HG02610 (cell line): ENCODE results near the gene HSBP1L1.
A peak's percentile ranks its signal among the peaks of the same experiment; 100 is the strongest.
"Not testable (repeated sequence)": the region's sequence is repeated elsewhere in the genome, so short reads cannot be mapped to it uniquely, and the experiment has no call there.

Experiments
- ATAC-seq: cut with Tn5 transposase; IDR thresholded peaks from one replicate; pipeline ENCODE4 v1.9.1; 2021; ENCODE audit warnings: mild to moderate bottlenecking, moderate library complexity; ENCODE audit not compliant: unreplicated experiment

The HSBP1L1 gene

GRCh38 chr18:79960161-79960801 is 4.2 kb upstream of the HSBP1L1 start:
- not testable (repeated sequence) for ATAC-seq

GRCh38 chr18:79960921-79961526 is 3.4 kb upstream of the HSBP1L1 start:
- ATAC-seq: no peak

- ATAC-seq: no peak
Observed at GRCh38 chr18:79961527-79962291, 2.7 kb upstream of the HSBP1L1 start.

- ATAC-seq: no peak
Observed at GRCh38 chr18:79962311-79962710, 2.1 kb upstream of the HSBP1L1 start.

DNA sequence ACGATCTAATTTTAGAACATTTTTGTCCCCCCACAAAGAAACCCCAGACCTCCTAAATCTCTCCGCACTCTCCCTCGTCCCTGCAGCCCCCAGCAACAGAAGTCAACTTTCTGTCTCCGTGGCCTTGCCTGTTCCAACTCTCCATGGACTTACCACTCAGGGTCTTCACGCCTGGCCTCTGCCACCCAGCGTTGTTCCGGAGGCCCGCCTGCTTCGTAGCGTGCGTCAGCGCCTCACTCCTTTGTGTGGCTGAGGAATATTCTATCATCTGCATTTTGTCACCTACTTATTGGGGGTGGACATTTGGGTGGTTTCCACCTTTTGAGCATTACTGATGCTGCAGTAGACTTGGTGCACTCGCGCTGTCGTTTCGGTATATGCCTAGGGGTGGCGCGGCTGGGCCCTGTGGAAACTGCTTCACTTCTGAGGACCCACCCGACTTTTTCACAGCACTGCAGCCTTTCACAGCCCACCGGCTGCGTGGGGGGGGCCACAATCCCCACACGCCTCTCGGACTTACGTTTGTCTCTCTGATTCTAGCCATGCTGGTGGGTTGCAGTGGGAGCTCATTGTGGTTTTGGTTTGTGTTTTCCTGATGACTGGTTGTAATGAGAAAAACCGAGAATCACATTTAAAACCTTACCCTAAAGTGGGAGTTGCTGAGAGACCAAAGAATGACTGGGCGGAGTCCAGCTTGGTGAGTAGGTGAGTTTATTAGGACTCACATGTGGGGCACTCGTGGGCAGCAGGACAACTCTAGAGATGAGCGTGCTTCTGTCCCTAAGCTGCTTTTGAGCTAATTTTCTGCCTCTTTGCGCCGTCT is 1.4 kb upstream of the HSBP1L1 start:
- peak; percentile 46 for ATAC-seq

GRCh38 chr18:79963658-79964329 is 649 bp upstream of the HSBP1L1 start:
- ATAC-seq: no peak

GRCh38 chr18:79965119-79965902 is 868 bp downstream of the HSBP1L1 start:
- no peak for ATAC-seq

- no peak for ATAC-seq
Observed at GRCh38 chr18:79970419-79971133, 6.1 kb downstream of the HSBP1L1 start.

DNA sequence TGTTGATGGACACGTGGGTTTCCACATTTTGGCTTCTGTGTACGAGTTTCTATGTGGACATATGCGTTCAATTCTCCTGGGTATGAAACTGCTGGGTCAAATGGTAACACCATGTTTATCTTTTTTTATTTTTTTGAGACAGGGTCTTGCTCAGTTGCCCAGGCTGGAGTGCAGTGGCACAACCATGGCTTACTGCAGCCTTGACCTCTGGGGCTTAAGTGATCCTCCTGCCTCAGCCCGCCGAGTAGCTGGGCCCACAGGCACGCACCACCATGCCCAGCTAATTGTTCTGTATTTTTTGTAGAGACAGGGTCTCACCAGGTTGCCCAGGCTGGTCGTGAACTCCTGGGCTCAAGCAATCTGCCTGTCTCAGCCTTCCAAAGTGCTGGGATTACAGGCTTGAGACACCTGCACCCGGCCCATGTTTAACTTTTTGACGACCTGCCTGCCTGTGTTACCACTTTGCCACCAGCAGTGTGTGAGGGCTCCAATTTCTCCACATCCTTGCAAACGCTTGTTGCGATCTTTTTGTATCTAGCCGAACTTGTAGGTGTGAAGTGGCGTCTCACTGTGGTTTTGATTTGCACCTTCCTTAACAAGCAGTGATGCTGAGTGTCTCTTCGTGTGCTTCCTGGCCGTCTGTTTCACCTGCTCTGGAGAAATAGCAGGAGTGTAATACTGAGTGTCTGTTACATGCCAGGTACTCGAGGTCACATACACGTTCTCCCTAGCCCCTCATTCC is 6.9 kb downstream of the HSBP1L1 start:
- ATAC-seq: no peak

- no peak for ATAC-seq
Observed at GRCh38 chr18:79971986-79972385, 7.5 kb downstream of the HSBP1L1 start.

- no peak for ATAC-seq
Observed at GRCh38 chr18:79972720-79973119, 8.3 kb downstream of the HSBP1L1 start.

GRCh38 chr18:79973517-79973916 is 9.1 kb downstream of the HSBP1L1 start:
- ATAC-seq: no peak

DNA sequence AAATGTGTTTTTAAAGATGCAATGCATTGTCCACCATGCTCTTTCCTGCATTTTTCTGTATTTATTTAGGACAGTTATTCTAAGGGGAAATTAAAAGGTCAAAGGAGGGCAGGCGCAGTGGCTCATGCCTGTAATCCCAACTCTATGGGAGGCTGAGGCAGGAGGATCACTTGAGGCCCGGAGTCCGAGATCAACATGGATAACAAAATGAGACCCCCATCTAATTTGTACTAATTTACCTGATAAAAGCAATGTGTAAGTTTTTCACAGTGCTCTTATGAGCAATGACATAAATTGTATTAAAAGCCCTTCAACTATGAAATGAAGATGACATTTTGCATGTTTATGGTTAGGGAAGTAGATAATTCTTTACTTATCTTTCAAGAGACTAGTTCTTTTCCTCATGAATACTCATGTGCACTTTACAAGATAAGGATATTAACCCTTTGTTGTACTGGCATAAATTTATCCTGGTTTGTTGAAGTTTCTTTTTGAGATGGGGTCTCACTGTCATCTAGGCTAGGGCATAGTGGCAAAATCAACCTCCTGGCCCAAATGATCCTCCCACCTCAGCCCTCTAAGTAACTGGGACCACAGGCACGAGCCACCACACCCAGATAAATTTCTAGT is 9.7 kb downstream of the HSBP1L1 start:
- no peak for ATAC-seq

GRCh38 chr18:79975043-79975442 is 10.6 kb downstream of the HSBP1L1 start:
- ATAC-seq: no peak

DNA sequence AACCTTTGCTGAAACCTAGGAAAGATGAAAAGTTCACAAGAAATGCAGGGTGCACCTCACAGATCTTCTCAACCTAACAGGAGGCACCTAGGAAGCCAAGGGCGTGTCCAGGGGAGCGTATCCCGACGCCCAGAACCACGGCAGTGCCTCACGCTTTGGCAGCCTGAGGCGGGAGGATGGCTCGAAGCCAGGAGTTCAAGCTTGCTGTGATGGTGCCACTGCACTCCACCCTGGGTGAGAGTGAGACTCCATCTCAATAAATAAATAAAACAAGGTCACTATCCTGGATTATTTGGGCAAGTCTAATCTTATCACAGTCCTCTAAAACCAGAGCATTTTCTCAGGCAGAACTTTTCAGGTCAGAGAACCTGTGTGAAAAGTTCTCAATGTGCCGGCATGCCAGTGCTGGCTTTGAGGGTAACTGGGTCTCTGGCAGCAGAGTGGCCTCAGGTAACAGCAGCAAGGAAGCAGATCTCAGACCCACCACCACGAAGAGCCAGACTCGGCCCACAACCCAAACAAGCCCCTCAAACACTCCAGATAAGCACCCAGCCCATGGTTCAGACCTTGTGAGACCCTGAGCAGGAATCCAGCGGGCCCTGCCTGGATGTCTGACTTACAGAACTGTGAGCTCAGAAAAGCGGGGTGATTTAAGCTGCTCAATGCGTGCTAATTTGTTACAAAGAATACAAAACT is 11.7 kb downstream of the HSBP1L1 start:
- no peak for ATAC-seq

GRCh38 chr18:79979843-79980242 is 15.4 kb downstream of the HSBP1L1 start:
- ATAC-seq: no peak

- ATAC-seq: no peak
Observed at GRCh38 chr18:79980585-79980984, 16.1 kb downstream of the HSBP1L1 start.

DNA sequence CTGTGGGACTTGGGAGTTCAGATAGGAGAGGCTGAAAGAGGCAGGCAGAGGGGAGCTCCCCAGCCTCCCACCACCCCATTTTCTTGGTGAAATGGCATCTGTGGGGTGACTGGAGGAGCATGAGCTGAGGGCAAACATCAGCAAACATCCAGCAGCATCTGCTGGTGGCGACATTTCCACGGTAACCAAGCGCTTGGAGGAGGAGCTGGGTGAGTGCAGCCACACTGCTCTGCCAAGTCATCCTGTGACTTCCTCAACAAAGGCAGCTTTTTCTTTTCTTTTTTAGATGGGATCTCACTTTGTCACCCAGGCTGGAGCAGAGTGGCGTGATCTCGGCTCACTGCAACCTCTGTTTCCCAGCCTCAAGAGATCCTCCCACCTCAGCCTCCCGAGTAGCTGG is 18.3 kb downstream of the HSBP1L1 start:
- ATAC-seq: peak; percentile 59
